Gastrocnemius medialis (tissue), 4 donors: ENCODE results near the gene PPP1R2C.

ENCODE experiments used
- CTCF ChIP-seq, 5 experiments: fragments of 450-650 bp in 3 of 5; fragments of 200-600 bp in 2 of 5; sonication (generic) in 2 of 5; IDR thresholded peaks in 4 of 5; conservative IDR thresholded peaks in 1 of 5; 1 replicate in 4 of 5; 2 replicates in 1 of 5; pipeline ENCODE4 v1.5.1; 2016 to 2019; ENCODE audit warnings: antibody characterized with exemption in 5 of 5, mild to moderate bottlenecking in 3 of 5, moderate library complexity in 3 of 5
- POLR2A ChIP-seq, 2 donors: fragments of 450-650 bp; IDR thresholded peaks; one replicate each; pipeline ENCODE4 v1.6.1; 2017; ENCODE audit warnings: antibody characterized with exemption in 2 of 2, mild to moderate bottlenecking in 2 of 2, moderate library complexity in 2 of 2

- no peak for TF ChIP-seq CTCF (IDR thresholded peaks at IDR 0.05 in 4 of 5, conservative IDR thresholded peaks at IDR 0.05 in 1 of 5)
- no peak for TF ChIP-seq POLR2A (IDR thresholded peaks at IDR 0.05)
Observed at GRCh38 chrX:42746606-42747005, 31.4 kb downstream of the PPP1R2C start.
